Loucy (cell line): ENCODE data around the gene TSPAN4.

Source experiments
- CTCF ChIP-seq: fragments of 200-600 bp; sonication (generic); conservative IDR thresholded peaks from 2 replicates; pipeline ENCODE4 v1.5.1; 2014; ENCODE audit warnings: mild to moderate bottlenecking, antibody characterized with exemption, low read length
- EZH2phosphoT487 ChIP-seq: fragments of 200-600 bp; IDR thresholded peaks from 2 replicates; pipeline ENCODE4 v1.6.1; 2018; ENCODE audit warnings: antibody characterized with exemption, mild to moderate bottlenecking, moderate library complexity, borderline replicate concordance

GRCh38 chr11:852762-853161, 10.1 kb downstream of the TSPAN4 start:
- no peak for TF ChIP-seq CTCF
- no peak for TF ChIP-seq EZH2phosphoT487
